ENCODE measurements around the gene UGT8. TPM values are rescaled to one million over a fixed set of nuclear protein-coding genes. Genes with fewer than 3 reads are reported as not detected.

The UGT8 gene
- total RNA-seq, 1 donor from 2014 or later = not detected

- TF ChIP-seq CTCF (IDR thresholded peaks at IDR 0.05) = no peak
- intact Hi-C loops (cut with DNase I) = no loop called here
- Histone ChIP-seq H3K4me3 (no peak overlapping the region), H3K27ac (no peak overlapping the region), H3K4me1 (no peaks in the 10 kb centered on the region), H3K27me3 (no peaks in the 10 kb centered on the region), H3K9me3 (no peaks in the 10 kb centered on the region), H3K36me3 (no peaks in the 10 kb centered on the region)
- DNase-seq (ENCODE audit: low spot score in 2 of 2) = no peak
Measured at GRCh38 chr4:114674080-114674479, 75.5 kb downstream of the UGT8 start.

GRCh38 chr4:114677346-114677979 is 78.9 kb downstream of the UGT8 start:
- Histone ChIP-seq H3K4me3 (no peak overlapping the region), H3K27ac (no peak overlapping the region), H3K4me1 (no peaks in the 10 kb centered on the region), H3K9me3 (no peaks in the 10 kb centered on the region), H3K27me3 (no peaks in the 10 kb centered on the region), H3K36me3 (no peaks in the 10 kb centered on the region)
- TF ChIP-seq CTCF (IDR thresholded peaks at IDR 0.05) = no peak
- no peak for DNase-seq (ENCODE audit: low spot score in 2 of 2)
- intact Hi-C loops (cut with DNase I) = no loop called here

GRCh38 chr4:114684462-114684861 is 85.9 kb downstream of the UGT8 start:
- Histone ChIP-seq H3K36me3 (no peaks in the 10 kb centered on the region), H3K4me3 (no peak overlapping the region), H3K9me3 (no peaks in the 10 kb centered on the region), H3K4me1 (no peaks in the 10 kb centered on the region), H3K27me3 (no peaks in the 10 kb centered on the region), H3K27ac (no peak overlapping the region)
- no peak for DNase-seq (ENCODE audit: low spot score in 2 of 2)
- TF ChIP-seq CTCF (IDR thresholded peaks at IDR 0.05) = no peak
- intact Hi-C loops (cut with DNase I) = no loop called here

- H3K4me1 ChIP-seq = no peaks in the 10 kb centered on the region
- no peak for TF ChIP-seq CTCF (IDR thresholded peaks at IDR 0.05)
- no peak overlapping the region for H3K4me3 ChIP-seq
- intact Hi-C loops (cut with DNase I) = no loop called here
- no peaks in the 10 kb centered on the region for H3K9me3 ChIP-seq
- no peak for DNase-seq (ENCODE audit: low spot score in 2 of 2)
- no peaks in the 10 kb centered on the region for H3K36me3 ChIP-seq
- no peaks in the 10 kb centered on the region for H3K27me3 ChIP-seq
- H3K27ac ChIP-seq = no peak overlapping the region
Measured at GRCh38 chr4:114688059-114688458, 89.5 kb downstream of the UGT8 start.

- intact Hi-C loops (cut with DNase I) = no loop called here
- Histone ChIP-seq H3K27me3 (no peaks in the 10 kb centered on the region), H3K9me3 (no peaks in the 10 kb centered on the region), H3K4me1 (no peaks in the 10 kb centered on the region), H3K27ac (no peak overlapping the region), H3K36me3 (no peaks in the 10 kb centered on the region), H3K4me3 (no peak overlapping the region)
- no peak for DNase-seq (ENCODE audit: low spot score in 2 of 2)
- TF ChIP-seq CTCF (IDR thresholded peaks at IDR 0.05) = no peak
Measured at GRCh38 chr4:114690571-114690970, 92.0 kb downstream of the UGT8 start.

- Histone ChIP-seq H3K4me1 (no peaks in the 10 kb centered on the region), H3K27ac (no peak overlapping the region), H3K9me3 (no peaks in the 10 kb centered on the region), H3K27me3 (no peaks in the 10 kb centered on the region), H3K36me3 (no peaks in the 10 kb centered on the region), H3K4me3 (no peak overlapping the region)
- intact Hi-C loops (cut with DNase I) = no loop called here
- DNase-seq (ENCODE audit: low spot score in 2 of 2) = no peak
- TF ChIP-seq CTCF (IDR thresholded peaks at IDR 0.05) = no peak
Measured at GRCh38 chr4:114691865-114692264, 93.3 kb downstream of the UGT8 start.
